ENCODE data around the gene SMARCC1.

GRCh38 chr3:47732143-47732542, 49.5 kb downstream of the SMARCC1 start:
- TF ChIP-seq, protein P1, sequence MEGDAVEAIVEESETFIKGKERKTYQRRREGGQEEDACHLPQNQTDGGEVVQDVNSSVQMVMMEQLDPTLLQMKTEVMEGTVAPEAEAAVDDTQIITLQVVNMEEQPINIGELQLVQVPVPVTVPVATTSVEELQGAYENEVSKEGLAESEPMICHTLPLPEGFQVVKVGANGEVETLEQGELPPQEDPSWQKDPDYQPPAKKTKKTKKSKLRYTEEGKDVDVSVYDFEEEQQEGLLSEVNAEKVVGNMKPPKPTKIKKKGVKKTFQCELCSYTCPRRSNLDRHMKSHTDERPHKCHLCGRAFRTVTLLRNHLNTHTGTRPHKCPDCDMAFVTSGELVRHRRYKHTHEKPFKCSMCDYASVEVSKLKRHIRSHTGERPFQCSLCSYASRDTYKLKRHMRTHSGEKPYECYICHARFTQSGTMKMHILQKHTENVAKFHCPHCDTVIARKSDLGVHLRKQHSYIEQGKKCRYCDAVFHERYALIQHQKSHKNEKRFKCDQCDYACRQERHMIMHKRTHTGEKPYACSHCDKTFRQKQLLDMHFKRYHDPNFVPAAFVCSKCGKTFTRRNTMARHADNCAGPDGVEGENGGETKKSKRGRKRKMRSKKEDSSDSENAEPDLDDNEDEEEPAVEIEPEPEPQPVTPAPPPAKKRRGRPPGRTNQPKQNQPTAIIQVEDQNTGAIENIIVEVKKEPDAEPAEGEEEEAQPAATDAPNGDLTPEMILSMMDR (IDR thresholded peaks at IDR 0.05; ENCODE audit: low read length): no peak
- TF ChIP-seq EZH2 (optimal IDR thresholded peaks at IDR 0.05; ENCODE audit: low read depth, low read length): no peak
